ENCODE results near the gene SH3TC1. TPM values are rescaled to one million over a fixed set of nuclear protein-coding genes. Genes with fewer than 3 reads are reported as not detected.
A peak's percentile ranks its signal among the peaks of the same experiment; 100 is the strongest.

The SH3TC1 gene
- total and polyA plus RNA-seq, 10 of the 15 experiments (the other 5 are each of a cell fraction or from before 2014, with no cell fraction given), result 0.19 to 47.0 (median 18.4) TPM

DNA sequence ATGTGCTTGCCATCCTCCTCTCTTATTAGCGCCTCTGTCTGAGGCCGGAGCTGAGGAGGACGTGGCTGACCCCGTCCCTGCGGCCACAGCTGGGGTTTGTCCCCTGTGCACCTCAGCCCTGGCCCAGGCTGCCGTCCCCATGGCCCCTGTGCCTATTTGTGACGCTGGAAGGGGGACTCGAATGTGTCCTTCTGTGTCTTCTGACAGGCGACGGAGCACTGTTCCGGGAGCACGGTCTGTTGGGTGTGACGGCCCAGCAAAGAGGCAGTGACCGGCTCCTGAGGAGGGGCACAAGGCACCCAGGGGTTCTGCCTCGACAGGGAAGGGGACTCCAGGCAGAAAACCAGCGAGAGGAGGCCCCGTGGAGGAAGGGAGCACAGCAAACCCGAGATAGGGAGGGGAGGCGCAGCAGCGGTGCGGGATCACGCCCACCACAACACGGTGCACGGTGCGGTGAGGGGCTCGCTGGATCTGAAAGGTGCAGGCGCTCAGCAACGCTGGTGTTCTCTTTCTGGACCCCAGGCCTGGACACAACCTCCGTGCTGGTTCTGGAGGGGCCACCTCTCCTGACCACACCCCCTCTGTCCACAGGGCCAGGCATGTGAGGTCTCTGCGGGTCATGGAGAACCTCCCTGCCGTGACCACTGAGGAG is 5.6 kb downstream of the SH3TC1 start:
- ATAC-seq, result no peak
- SMC1A ChIA-PET (ENCODE audit: uncharacterized antibody, unreplicated experiment), result no interaction called here
- peak overlapping the region; percentile 35; the same call in 1 of the 2 replicates for H3K4me2 ChIP-seq (ENCODE audit: control insufficient read depth, insufficient read depth)
- RAD21 ChIA-PET (ENCODE audit: unreplicated experiment), result no interaction called here
- no peaks in the 10 kb centered on the region for H3K9me3 ChIP-seq (replicated peaks; ENCODE audit: control insufficient read depth, insufficient read depth, low read length)
- H3K4me1 ChIP-seq (ENCODE audit: control insufficient read depth, insufficient read depth, low read length), result peaks cover 52% of the 10 kb centered on the region
- no TSS peak for BruUV-seq (replicated peaks)
- DNase-seq (ENCODE audit: low read depth, low spot score), result no peak
- TF ChIP-seq KDM1A (IDR thresholded peaks at IDR 0.05; ENCODE audit: borderline replicate concordance) (no peak), NFXL1 (IDR thresholded peaks at IDR 0.05; ENCODE audit: borderline replicate concordance) (peak; percentile 84; the same call in 1 of the 2 replicates)
- no peak overlapping the region for H2AFZ ChIP-seq (ENCODE audit: control insufficient read depth, low read depth, low read length)
- peaks cover 7 to 8% of the 10 kb centered on the region in 2 experiments; a peak in 3 of 4 replicates for H3K36me3 ChIP-seq (ENCODE audit: control insufficient read depth in 2 of 2, insufficient read depth in 2 of 2, low read length in 1 of 2)
- no peak overlapping the region for H3K27ac ChIP-seq (ENCODE audit: control insufficient read depth, insufficient read depth)
- CTCF ChIA-PET, result interaction anchor here (1.2 to 1.6 kb wide), 2 partner anchors 28 to 198 kb away, joined by 3 to 6 read pairs; no protein-coding TSS in a partner anchor
- in situ Hi-C loops (cut with MboI), result no loop called here
- intact Hi-C loops (cut with micrococcal nuclease; ENCODE audit: unreplicated experiment), result no loop called here
- peak overlapping the region; percentile 36; the same call in 1 of the 2 replicates for H3K4me3 ChIP-seq
- H4K20me1 ChIP-seq (ENCODE audit: control insufficient read depth, insufficient read depth), result no peaks in the 10 kb centered on the region
- 91% methylated on average over 29 of the region's 31 CpGs for WGBS (ENCODE audit: insufficient coverage, insufficient replicate concordance, low lambda C conversion rate, missing lambda C conversion rate)
- no peak for FAIRE-seq
- H3K79me2 ChIP-seq (ENCODE audit: control insufficient read depth, insufficient read depth, low read length), result peaks cover 54% of the 10 kb centered on the region
- no peaks in the 10 kb centered on the region for H3K27me3 ChIP-seq (replicated peaks in 1 of 2; ENCODE audit: control insufficient read depth in 2 of 2, insufficient read depth in 2 of 2, low read length in 1 of 2)
- POLR2A ChIA-PET, result no interaction called here
- no peak overlapping the region for H3K9ac ChIP-seq (ENCODE audit: control insufficient read depth, insufficient read depth, low read length)

DNA sequence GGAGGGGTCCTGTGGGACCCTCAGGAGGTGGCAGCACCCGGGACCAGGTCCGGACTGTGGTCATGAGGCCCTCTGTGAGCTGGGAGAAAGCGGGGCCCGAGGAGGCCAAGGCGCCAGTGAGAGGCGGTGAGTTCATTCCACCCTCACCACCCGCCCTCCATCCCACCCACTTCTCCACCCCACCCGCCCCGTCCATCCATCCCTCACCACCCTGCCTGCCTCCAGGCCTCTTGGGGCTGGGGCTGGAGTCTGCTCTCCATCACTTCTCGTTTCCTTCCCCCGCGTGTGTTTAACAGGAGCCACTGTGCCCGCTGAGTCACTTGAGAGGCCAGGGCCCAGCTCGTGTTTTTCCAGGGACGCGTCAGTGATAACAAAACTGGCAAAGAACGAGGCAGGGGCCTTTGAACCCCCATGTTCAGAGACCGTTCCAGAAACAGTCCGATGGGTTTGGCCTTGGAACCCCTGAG is 6.2 kb downstream of the SH3TC1 start:
- DNase-seq (ENCODE audit: low read depth, low spot score), result no peak
- CTCF ChIA-PET, result interaction anchor here (1.6 kb wide), 1 partner anchor 28 kb away, joined by 6 read pairs; no protein-coding TSS in a partner anchor
- Histone ChIP-seq H3K36me3 (ENCODE audit: control insufficient read depth in 2 of 2, insufficient read depth in 2 of 2, low read length in 1 of 2) (peaks cover 7 to 8% of the 10 kb centered on the region in 2 experiments; a peak in 3 of 4 replicates), H4K20me1 (ENCODE audit: control insufficient read depth, insufficient read depth) (no peaks in the 10 kb centered on the region), H3K27ac (ENCODE audit: control insufficient read depth, insufficient read depth) (peak overlapping the region; percentile 46; the same call in 1 of the 2 replicates), H3K9ac (ENCODE audit: control insufficient read depth, insufficient read depth, low read length) (no peak overlapping the region; the same call in 1 of the 2 replicates), H3K9me3 (replicated peaks; ENCODE audit: control insufficient read depth, insufficient read depth, low read length) (no peaks in the 10 kb centered on the region), H3K27me3 (replicated peaks in 1 of 2; ENCODE audit: control insufficient read depth in 2 of 2, insufficient read depth in 2 of 2, low read length in 1 of 2) (no peaks in the 10 kb centered on the region), H3K79me2 (ENCODE audit: control insufficient read depth, insufficient read depth, low read length) (peaks cover 48% of the 10 kb centered on the region), H2AFZ (ENCODE audit: control insufficient read depth, low read depth, low read length) (no peak overlapping the region), H3K4me3 (peak overlapping the region; percentile 36; the same call in 1 of the 2 replicates), H3K4me2 (ENCODE audit: control insufficient read depth, insufficient read depth) (peak overlapping the region; percentile 62), H3K4me1 (ENCODE audit: control insufficient read depth, insufficient read depth, low read length) (peaks cover 48% of the 10 kb centered on the region)
- RAD21 ChIA-PET (ENCODE audit: unreplicated experiment), result no interaction called here
- WGBS (ENCODE audit: insufficient coverage, insufficient replicate concordance, low lambda C conversion rate, missing lambda C conversion rate), result 86% methylated on average over 12 of the region's 19 CpGs
- BruUV-seq (replicated peaks), result no TSS peak
- in situ Hi-C loops (cut with MboI) (no loop called here), intact Hi-C loops (cut with micrococcal nuclease; ENCODE audit: unreplicated experiment) (no loop called here)
- no peak for FAIRE-seq
- POLR2A ChIA-PET, result no interaction called here
- no peak for ATAC-seq
- SMC1A ChIA-PET (ENCODE audit: uncharacterized antibody, unreplicated experiment), result no interaction called here
- TF ChIP-seq, protein P1, sequence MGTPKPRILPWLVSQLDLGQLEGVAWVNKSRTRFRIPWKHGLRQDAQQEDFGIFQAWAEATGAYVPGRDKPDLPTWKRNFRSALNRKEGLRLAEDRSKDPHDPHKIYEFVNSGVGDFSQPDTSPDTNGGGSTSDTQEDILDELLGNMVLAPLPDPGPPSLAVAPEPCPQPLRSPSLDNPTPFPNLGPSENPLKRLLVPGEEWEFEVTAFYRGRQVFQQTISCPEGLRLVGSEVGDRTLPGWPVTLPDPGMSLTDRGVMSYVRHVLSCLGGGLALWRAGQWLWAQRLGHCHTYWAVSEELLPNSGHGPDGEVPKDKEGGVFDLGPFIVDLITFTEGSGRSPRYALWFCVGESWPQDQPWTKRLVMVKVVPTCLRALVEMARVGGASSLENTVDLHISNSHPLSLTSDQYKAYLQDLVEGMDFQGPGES (IDR thresholded peaks at IDR 0.05), result no peak
- no peak for TF ChIP-seq SREBF2 (IDR thresholded peaks at IDR 0.05; ENCODE audit: low read length)
- TF ChIP-seq TAF1 (IDR thresholded peaks at IDR 0.05; ENCODE audit: borderline replicate concordance, low read depth, low read length), result no peak
- no peak for TF ChIP-seq CBX3 (IDR thresholded peaks at IDR 0.05; ENCODE audit: borderline replicate concordance, low read depth)
- TF ChIP-seq NBN (IDR thresholded peaks at IDR 0.05), result no peak
- TF ChIP-seq, protein P2, sequence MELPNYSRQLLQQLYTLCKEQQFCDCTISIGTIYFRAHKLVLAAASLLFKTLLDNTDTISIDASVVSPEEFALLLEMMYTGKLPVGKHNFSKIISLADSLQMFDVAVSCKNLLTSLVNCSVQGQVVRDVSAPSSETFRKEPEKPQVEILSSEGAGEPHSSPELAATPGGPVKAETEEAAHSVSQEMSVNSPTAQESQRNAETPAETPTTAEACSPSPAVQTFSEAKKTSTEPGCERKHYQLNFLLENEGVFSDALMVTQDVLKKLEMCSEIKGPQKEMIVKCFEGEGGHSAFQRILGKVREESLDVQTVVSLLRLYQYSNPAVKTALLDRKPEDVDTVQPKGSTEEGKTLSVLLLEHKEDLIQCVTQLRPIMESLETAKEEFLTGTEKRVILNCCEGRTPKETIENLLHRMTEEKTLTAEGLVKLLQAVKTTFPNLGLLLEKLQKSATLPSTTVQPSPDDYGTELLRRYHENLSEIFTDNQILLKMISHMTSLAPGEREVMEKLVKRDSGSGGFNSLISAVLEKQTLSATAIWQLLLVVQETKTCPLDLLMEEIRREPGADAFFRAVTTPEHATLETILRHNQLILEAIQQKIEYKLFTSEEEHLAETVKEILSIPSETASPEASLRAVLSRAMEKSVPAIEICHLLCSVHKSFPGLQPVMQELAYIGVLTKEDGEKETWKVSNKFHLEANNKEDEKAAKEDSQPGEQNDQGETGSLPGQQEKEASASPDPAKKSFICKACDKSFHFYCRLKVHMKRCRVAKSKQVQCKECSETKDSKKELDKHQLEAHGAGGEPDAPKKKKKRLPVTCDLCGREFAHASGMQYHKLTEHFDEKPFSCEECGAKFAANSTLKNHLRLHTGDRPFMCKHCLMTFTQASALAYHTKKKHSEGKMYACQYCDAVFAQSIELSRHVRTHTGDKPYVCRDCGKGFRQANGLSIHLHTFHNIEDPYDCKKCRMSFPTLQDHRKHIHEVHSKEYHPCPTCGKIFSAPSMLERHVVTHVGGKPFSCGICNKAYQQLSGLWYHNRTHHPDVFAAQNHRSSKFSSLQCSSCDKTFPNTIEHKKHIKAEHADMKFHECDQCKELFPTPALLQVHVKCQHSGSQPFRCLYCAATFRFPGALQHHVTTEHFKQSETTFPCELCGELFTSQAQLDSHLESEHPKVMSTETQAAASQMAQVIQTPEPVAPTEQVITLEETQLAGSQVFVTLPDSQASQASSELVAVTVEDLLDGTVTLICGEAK (IDR thresholded peaks at IDR 0.05; ENCODE audit: borderline replicate concordance), result no peak
- TF ChIP-seq ZBED1 (IDR thresholded peaks at IDR 0.05; ENCODE audit: borderline replicate concordance), result no peak
- no peak for TF ChIP-seq TCF3 (IDR thresholded peaks at IDR 0.05; ENCODE audit: borderline replicate concordance, insufficient read depth, low read depth, low read length)
- no peak for TF ChIP-seq PAX5 (IDR thresholded peaks at IDR 0.05; ENCODE audit: borderline replicate concordance, low read depth, low read length)

Data from GM12878 (cell line).